Skeletal muscle tissue (tissue), 4 donors: ENCODE data around the gene C12orf75. TPM values are rescaled to one million over a fixed set of nuclear protein-coding genes. Genes with fewer than 3 reads are reported as not detected.
"Not testable (repeated sequence)": the region's sequence is repeated elsewhere in the genome, so short reads cannot be mapped to it uniquely, and the experiment has no call there.

ENCODE experiments used
- H3K27ac ChIP-seq: one replicate; pipeline ENCODE4 v1.7.0; 2013; ENCODE audit warnings: mild to moderate bottlenecking, low read depth, low read length, inconsistent platforms
- H3K27me3 ChIP-seq, 3 donors: one replicate each; pipeline ENCODE4 v1.7.0; 2013; ENCODE audit warnings: low read length in 3 of 3; ENCODE audit not compliant: control insufficient read depth in 3 of 3, insufficient read depth in 3 of 3
- H3K36me3 ChIP-seq, 3 donors: one replicate each; pipeline ENCODE4 v1.7.0; 2013; ENCODE audit warnings: low read length in 3 of 3; ENCODE audit not compliant: control insufficient read depth in 3 of 3, insufficient read depth in 3 of 3
- H3K4me1 ChIP-seq, 3 donors: one replicate each; pipeline ENCODE4 v1.7.0; 2013; ENCODE audit warnings: low read length in 3 of 3, mild to moderate bottlenecking in 3 of 3; ENCODE audit not compliant: control insufficient read depth in 3 of 3, insufficient read depth in 3 of 3
- H3K4me3 ChIP-seq, 3 donors: one replicate each; pipeline ENCODE4 v1.7.0; 2013; ENCODE audit warnings: low read length in 3 of 3
- H3K9ac ChIP-seq, 3 donors: one replicate each; pipeline ENCODE4 v1.7.0; 2013; ENCODE audit warnings: low read length in 3 of 3, mild to moderate bottlenecking in 3 of 3, moderate library complexity in 2 of 3, low read depth in 1 of 3
- H3K9me3 ChIP-seq, 3 donors: one replicate each; pipeline ENCODE4 v1.7.0; 2013; ENCODE audit warnings: low read length in 3 of 3; ENCODE audit not compliant: control insufficient read depth in 3 of 3
- total RNA-seq: library from RNA; depleted of rRNA; stranded (reverse); fragments of >200 nt; gene quantifications from one replicate; pipeline ENCODE4 v1.2.3, GENCODE V29; 2014
- donor health status: Osteomylitis.

Gene C12orf75
- total RNA-seq, 1 donor from 2014 or later = 3.1 TPM

- no peak overlapping the region for H3K9ac ChIP-seq
These were observed 10.7 kb upstream of the C12orf75 start for GRCh38 chr12:105319691-105320209.

DNA sequence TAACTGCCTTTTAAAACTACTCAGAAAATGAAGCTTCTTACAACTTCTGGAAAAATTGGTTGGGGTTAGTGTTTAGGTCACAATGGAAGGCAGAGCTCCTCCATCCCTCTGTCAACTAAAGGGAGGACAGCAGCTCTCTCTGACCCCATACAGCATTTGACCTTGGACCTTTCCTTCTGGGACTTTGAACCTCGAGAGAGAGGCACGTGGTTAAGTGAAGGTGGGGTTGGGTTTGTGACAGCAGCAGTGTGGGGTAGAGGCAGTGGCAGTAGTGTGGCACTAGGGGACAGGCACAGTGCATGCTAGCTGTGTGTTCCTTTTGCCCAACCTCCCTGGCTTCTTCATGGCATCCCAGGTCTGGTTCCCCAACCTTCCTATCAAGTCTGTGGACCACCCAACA lies 9.4 kb upstream of the C12orf75 start:
- Histone ChIP-seq H3K4me1 (peaks cover 0 to 17% (median 6%) of the 10 kb centered on the region in 3 donors), H3K9me3 (no peaks in the 10 kb centered on the region), H3K4me3 (no peak overlapping the region), H3K9ac (no peak overlapping the region), H3K36me3 (no peaks in the 10 kb centered on the region), H3K27me3 (no peaks in the 10 kb centered on the region), H3K27ac (no peak overlapping the region)

More at GRCh38 chr12:105319691-105320209, 10.7 kb upstream of the C12orf75 start:
- H3K4me1 ChIP-seq = peaks cover 0 to 17% (median 6%) of the 10 kb centered on the region in 3 donors
- no peak overlapping the region for H3K4me3 ChIP-seq
- H3K27ac ChIP-seq = no peak overlapping the region
- no peaks in the 10 kb centered on the region for H3K27me3 ChIP-seq
- no peaks in the 10 kb centered on the region for H3K9me3 ChIP-seq
- no peaks in the 10 kb centered on the region for H3K36me3 ChIP-seq

DNA sequence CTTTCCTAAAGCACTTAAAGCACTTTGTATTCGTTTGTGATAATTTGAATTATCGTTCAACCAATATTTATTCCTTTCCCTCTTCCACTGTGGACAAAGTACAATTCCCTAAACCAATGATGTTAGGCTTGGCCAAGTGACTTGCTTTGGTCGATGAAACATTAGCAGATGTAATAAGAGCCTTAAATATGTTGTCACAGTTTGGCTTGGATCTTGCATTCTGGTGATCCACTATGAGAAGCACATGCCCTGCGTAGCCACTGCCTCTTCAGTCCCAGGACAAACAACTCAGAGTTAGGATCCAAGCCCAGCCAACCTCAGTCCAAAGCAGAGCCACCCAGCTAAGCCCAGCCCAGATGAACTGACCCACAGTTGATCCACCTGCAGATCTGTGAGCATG lies 8.4 kb upstream of the C12orf75 start:
- Histone ChIP-seq H3K9me3 (no peaks in the 10 kb centered on the region), H3K4me1 (peaks cover 0 to 17% (median 6%) of the 10 kb centered on the region in 3 donors), H3K4me3 (no peak overlapping the region), H3K36me3 (no peaks in the 10 kb centered on the region), H3K27ac (peak overlapping the region; percentile 4), H3K9ac (no peak overlapping the region), H3K27me3 (no peaks in the 10 kb centered on the region)

DNA sequence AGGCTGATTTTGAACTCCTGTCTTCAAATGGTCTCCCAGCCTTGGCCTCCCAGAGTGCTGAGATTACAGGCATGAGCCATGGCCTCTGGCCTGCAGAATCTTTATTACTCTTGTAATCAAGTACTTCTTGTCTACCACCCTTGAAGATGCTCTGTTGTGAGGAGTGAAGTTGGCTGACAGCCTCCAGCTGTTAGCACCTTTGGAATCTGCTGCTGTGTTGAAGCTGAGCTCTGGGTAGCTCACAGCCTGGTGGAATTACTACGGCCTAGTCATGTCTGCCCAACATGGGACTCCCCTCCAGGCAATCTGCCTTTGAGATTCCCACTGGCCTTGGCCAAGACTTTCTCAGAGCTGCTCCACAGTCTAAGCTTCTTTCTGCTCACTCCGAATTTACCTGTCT lies 5.8 kb upstream of the C12orf75 start:
- no peak overlapping the region for H3K27ac ChIP-seq
- H3K9me3 ChIP-seq = no peaks in the 10 kb centered on the region
- no peak overlapping the region for H3K4me3 ChIP-seq
- H3K27me3 ChIP-seq = no peaks in the 10 kb centered on the region
- H3K36me3 ChIP-seq = no peaks in the 10 kb centered on the region
- peaks cover 0 to 17% (median 6%) of the 10 kb centered on the region in 3 donors for H3K4me1 ChIP-seq
- no peak overlapping the region for H3K9ac ChIP-seq

DNA sequence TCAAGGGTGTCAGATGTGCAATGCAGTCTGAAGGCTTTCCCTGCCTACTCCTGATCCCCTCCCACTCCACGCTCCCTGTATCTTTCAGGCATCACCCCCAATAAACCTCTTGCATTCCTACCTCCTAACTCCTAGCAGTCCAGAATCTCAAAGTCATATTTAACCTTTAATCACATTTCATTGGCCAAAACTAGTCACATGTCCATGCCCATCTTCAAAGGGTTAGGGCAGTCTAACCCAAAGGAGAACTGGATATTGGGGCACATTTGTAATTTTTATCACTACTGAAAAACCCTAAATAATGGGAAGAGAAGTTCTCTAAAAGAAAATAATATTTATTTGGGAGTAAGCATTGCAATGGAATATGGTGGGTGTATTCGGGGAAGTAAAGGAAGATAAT lies 5.4 kb upstream of the C12orf75 start:
- no peak overlapping the region for H3K27ac ChIP-seq
- no peaks in the 10 kb centered on the region for H3K27me3 ChIP-seq
- no peaks in the 10 kb centered on the region for H3K9me3 ChIP-seq
- H3K9ac ChIP-seq = no peak overlapping the region
- no peaks in the 10 kb centered on the region for H3K36me3 ChIP-seq
- H3K4me1 ChIP-seq = peaks cover 0 to 21% (median 10%) of the 10 kb centered on the region in 3 donors
- H3K4me3 ChIP-seq = no peak overlapping the region

DNA sequence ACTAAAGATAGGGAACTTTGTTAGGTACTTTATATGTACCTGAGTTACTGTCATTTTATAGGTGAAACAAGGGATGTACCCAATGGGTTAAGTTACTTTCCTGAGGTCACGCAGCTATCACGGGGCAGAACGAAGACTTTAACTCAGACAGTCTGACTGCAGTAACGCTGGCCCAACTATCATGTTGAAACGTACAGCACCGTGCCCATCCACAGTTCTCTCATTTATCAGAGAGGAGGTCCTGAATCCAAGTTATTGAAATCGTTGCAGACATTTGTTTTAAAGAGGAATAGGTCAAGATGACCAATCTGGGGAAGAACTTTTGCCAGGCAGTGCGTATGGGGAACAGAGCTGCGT lies 587 bp upstream of the C12orf75 start:
- Histone ChIP-seq H3K9ac (peak overlapping the region in 2 of 3 donors; percentile 12 to 16), H3K27me3 (no peaks in the 10 kb centered on the region), H3K4me3 (peak overlapping the region; percentile 17 to 70 (median 56)), H3K36me3 (no peaks in the 10 kb centered on the region), H3K9me3 (no peaks in the 10 kb centered on the region), H3K4me1 (peaks cover 4 to 25% (median 13%) of the 10 kb centered on the region in 3 donors), H3K27ac (no peak overlapping the region)

- Histone ChIP-seq H3K27me3 (no peaks in the 10 kb centered on the region), H3K9ac (peak overlapping the region in 2 of 3 donors; percentile 33 to 46), H3K4me3 (peak overlapping the region; percentile 56 to 70 (median 60)), H3K4me1 (peaks cover 4 to 25% (median 13%) of the 10 kb centered on the region in 3 donors), H3K36me3 (no peaks in the 10 kb centered on the region), H3K27ac (no peak overlapping the region), H3K9me3 (no peaks in the 10 kb centered on the region)
These were observed 677 bp downstream of the C12orf75 start for GRCh38 chr12:105330931-105331804.

DNA sequence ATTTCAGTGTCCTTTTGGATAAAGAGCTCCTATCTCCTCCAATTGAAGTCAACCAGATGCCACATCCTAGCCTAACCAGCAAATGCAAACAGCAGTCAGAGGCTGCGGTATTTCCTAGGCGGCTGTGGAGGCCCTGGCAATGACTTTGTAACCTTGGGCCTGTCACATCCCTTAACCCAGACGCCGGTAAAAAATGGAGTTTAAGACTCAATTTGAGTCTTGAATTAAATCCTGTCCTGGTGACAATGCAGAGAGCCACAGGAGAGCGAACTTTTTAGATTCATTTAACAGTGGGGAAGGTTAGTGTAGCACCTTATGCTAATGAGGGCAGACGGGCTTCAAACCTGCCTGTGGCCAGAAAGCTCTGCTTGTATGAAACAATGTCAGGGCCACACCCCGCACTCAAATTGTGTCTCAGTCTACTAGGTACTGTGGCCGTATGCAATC lies 1.3 kb downstream of the C12orf75 start:
- H3K9ac ChIP-seq = peak overlapping the region in 1 of 3 donors; percentile 34

DNA sequence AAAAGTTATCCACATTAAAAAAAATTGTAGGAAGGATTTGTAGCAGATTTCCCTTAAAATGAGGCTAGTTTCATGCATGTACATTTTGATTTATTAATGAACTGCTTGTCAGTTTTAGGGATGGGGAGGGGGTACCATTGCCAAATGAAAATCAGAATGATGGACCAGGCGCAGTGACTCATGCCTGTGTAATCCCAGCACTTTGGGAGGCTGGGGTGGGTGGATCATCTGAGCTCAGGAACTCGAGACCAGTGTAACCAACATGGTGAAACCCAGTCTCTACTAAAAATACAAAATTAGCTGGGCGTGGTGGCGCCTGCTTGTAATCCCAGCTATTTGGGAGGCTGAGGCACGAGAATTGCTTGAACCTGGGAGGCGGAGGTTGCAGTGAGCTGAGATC lies 1.8 kb downstream of the C12orf75 start:
- not testable (repeated sequence) for H3K4me3 ChIP-seq, H3K36me3 ChIP-seq, H3K9ac ChIP-seq, H3K27ac ChIP-seq, H3K9me3 ChIP-seq, H3K27me3 ChIP-seq
- peaks cover 4 to 25% (median 13%) of the 10 kb centered on the region in 3 donors for H3K4me1 ChIP-seq

More for the DNA sequence above, 1.3 kb downstream of the C12orf75 start:
- peaks cover 4 to 25% (median 13%) of the 10 kb centered on the region in 3 donors for H3K4me1 ChIP-seq
- no peaks in the 10 kb centered on the region for H3K9me3 ChIP-seq
- H3K4me3 ChIP-seq = peak overlapping the region in 2 of 3 donors; percentile 56 to 68
- no peaks in the 10 kb centered on the region for H3K27me3 ChIP-seq
- H3K27ac ChIP-seq = no peak overlapping the region
- H3K36me3 ChIP-seq = no peaks in the 10 kb centered on the region

DNA sequence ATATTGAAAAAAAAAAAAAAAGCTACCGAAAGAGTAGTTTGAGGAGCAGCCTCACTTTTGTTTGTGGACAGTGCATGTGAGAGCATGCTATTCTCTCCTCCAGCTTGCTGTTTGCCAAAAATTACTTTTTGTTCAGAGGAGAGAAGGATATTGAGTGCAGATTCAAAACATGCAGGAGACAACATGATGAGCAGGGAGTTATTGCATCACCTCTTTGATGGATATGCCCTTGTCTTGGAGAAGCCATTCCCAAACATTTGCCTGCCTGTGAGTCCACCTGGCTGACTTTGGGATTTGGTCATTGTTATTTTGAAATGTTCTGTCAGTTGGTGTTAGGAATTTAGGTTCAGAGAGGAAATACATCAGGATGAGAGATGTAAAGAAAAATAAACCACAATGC lies 2.4 kb downstream of the C12orf75 start:
- Histone ChIP-seq H3K4me1 (peaks cover 4 to 25% (median 13%) of the 10 kb centered on the region in 3 donors), H3K9ac (no peak overlapping the region), H3K4me3 (peak overlapping the region in 2 of 3 donors; percentile 3 to 34), H3K36me3 (no peaks in the 10 kb centered on the region), H3K27ac (no peak overlapping the region), H3K27me3 (no peaks in the 10 kb centered on the region), H3K9me3 (no peaks in the 10 kb centered on the region)
